Stimulated activated CD8-positive, alpha-beta memory T cell treated with anti-CD3 and anti-CD28 coated beads, Interleukin-7, amount 100 ng/mL, for 24 hours (primary cell): ENCODE results near the gene ITFG1.
"Not testable (repeated sequence)": the region's sequence is repeated elsewhere in the genome, so short reads cannot be mapped to it uniquely, and the experiment has no call there.

ENCODE experiments used
- DNase-seq: peaks from one replicate; pipeline ENCODE4 v3.0.0-alpha.2; 2020; ENCODE audit warnings: low read depth

The ITFG1 gene

DNA sequence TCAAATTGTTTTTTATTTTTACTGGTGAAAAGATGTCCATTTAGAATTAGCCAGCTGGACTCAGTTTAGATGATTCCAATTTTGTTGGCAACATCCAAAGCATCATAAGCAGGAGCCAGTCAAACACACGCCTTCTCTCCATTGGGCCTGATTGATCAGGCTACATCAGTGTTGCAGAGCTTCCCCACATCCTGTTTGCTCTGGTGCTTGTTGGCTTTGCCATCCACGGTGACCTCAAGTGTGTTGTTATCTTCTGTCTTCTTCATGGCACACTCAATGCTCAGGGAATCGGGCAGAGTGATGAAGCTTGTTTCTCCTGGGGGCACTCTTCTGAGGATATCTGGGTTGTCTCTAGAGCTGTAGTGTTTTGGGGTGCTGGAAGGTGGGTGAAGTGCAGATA lies 310.8 kb downstream of the ITFG1 start:
- no peak for DNase-seq

DNA sequence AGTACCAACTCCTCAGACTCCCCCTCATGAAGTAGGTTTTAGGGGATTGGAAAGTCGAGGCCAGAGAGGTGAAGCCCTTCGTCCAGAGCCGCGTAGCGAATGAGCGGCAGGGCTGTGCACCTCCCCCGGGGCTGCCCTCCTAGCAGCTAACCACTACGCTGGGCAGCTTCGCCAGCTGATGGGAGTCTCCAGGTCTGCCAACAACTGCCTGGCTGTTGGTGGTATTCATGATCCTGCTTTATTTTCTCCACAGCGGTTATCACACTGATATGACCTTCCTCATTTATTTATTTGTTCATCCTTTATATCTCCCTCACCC lies 316.3 kb downstream of the ITFG1 start:
- DNase-seq: no peak

DNA sequence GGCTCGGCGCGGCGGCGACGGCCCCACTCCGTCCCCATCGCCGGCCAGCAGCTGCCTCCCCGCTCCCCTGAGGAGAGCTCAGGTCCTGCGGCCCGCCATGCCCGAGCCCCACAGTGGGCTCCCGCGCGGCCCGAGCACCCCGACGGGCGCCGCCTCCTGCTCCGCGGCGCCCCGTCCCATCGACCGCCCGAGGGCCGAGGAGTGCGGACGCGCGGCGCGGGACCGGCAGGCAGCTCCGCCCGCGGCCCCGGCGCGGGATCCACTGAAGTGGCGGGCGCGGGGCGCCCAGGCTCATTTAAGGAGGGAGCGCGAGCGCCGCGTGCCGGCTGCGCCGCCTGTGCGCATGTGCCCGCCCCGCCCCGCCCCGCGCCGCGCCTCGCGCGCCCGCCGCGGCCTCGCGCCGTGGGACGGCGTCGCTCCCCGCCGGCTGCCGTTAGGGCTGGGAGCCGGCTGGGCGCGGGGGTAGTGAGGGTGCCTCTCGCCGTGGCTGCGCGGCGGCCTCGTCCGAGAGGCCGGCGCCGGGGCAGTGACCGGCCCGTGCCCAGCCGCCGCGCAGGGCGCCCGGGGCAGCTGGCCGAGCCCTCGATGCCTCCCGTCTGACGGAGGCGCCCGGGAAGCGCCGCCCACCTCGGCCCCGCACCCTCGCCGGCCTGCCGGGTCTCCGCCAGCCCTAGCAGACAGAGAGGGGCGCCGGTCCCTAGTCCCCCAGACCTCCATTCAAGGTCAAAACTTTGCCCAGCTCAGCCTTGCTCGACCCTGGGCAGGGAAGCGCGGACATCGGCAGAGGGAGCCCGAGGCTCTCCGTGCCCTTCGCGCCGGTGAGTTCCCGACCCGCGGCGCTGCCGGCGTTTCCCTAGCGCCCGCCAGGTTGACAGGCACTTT lies 316.9 kb downstream of the ITFG1 start, which contains the start of gene NETO2:
TSS of gene NETO2 (minus strand) at position 269 of the 882 bp plus-strand sequence. CDS start 333 bp downstream, outside the sequence.
- no peak for DNase-seq

DNA sequence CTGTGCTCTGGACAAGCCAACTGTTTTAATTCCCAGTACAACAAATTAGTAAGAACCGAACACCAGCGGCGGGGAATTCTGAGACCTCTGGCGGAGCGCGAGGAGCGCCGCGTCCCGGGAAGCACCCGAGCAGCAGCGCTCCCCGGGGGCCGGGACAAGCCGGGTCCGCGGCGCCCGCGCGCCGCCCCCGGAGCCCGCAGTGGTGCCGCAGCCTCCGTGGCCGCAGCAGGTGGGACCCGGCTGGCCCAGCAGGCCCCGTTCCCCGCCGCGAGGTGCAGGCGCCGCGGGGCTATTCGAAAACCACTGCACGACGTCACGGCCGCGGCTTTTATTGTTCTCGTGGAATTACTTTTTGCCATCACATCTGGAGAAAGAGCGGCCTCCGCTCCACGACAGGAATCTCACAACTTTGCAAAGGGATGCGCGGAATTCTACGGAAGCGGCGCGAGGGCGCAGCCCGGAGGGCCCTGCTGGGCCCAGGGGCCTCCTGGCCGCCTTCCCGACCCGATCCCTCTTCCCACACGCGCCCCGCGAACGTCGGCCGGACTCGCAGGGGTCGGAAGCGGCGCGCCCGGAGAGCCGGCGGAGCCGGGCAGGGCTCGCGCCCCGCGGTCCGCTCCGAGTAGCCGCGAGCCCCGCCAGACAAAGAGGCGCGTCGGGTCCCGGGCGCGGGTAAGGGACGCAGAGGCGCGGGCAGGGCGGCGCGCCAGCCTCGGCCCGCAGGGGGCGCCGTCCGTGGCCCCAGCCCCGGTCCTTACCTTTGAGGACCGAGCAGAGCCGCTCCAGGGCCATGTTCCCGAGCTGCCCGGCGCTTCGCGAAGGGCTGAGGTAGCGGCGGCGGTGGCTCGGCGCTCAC lies 317.8 kb downstream of the ITFG1 start:
- DNase-seq: no peak

DNA sequence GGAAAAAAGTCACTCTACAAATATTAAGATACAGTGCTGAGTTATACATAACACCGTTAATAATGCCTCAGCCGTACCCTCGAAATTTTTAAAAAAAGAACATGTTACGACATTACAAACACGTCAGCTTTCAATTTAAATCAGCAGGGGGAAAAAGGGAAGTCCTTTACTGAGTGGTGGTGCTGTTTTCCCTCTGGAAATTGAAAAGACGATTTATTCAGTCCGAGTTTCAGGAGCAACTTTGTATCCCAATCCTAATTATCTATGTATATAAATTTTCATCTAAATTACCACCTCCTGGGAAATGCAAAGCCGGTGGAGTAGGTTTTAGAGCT lies 318.4 kb downstream of the ITFG1 start:
- no peak for DNase-seq

DNA sequence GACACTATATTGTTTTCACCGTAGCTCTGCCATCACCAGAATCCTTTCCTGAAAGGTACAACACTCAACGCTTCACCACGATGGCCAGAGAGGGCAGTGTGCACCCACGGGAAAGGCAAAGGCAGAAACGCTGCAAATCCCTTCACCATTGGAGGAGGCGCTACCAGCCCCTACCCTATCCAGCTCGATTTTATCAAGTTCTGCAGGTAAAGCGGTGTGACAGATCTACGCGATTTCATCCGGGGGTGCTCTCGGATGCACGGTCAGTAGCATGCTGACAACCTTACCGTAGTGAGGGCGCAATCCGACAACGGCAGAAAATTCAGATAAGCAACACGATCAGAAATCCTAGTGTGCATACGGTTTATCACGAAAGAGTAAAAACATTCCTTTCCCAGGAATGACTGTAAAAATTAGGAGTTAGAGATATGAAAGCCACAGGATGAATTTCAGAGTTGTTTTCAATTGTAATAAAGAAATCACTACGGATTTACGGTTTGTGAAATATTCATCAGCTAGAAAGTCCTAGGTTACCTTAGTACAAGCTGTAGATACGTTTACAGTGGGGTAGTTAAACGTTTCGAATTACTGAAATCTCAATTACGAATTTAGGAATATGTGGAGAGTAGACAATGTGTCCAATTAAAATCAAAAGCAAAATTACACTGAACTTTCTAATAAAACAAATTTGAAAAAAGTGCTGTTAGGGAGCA lies 318.9 kb downstream of the ITFG1 start:
- peak; percentile 59 for DNase-seq

DNA sequence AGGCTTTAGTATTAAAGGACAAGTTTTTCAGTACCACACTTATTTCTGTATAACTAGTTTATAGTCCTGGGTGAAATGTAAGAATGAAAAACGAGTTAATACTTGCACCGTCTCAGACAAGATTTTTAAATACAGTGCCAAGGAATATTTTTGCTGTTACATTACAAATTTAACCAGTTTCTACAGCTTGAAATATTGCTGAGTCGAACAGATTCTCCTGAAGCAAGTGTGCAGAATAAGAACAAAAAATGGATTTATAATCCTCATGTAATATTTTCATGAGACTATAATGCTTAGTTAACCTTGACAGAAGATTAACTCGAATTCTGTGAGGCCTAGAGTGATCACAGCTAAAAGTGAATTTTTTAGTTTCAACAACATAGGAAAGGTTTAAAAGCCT lies 320.2 kb downstream of the ITFG1 start:
- DNase-seq: no peak

DNA sequence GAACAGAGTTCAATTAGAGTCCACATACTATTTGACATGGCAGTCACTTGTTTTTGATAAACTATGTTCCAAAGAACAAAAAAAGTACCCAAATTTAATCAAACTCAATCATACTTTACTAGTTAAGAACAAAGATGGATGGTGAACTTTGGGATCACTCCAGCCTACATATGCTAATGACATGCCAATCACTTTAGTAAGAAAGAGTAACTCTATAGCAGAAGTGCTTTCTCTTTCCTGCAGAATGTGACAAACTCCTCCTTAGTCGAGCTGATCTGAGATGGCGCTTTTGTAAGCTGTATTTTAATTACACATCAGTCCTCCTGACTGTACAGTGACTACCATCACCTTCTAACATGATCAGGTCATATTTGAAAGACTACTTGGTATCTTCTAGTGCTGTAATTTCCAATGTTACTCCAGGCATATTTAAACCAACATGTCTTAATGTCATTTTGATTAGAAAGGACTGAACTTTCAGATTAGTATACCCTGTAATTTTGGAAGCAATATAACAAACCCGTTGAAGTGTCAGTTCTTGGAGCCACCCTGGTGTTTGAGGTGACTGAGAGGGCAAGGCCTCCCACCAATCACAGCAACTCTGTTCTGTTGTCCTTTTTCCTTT lies 321.2 kb downstream of the ITFG1 start:
- no peak for DNase-seq

DNA sequence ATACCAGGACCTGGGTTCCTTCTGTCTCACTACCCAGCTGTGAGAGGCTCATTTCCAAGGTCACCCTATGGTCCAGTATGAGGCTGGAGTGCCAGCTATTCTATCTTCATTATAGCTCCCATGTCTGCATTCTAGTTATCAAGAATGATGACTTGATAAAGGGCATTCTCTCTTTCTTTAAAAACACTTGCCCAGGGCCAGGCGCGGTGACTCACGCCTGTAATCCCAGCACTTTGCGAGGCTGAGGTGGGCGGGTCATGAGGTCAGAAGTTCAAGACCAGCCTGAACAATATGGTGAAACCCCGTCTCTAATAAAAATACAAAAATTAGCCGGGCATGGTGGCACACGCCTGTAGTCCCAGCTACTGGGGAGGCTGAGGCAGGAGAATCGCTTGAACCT lies 322.9 kb downstream of the ITFG1 start:
- not testable (repeated sequence) for DNase-seq

DNA sequence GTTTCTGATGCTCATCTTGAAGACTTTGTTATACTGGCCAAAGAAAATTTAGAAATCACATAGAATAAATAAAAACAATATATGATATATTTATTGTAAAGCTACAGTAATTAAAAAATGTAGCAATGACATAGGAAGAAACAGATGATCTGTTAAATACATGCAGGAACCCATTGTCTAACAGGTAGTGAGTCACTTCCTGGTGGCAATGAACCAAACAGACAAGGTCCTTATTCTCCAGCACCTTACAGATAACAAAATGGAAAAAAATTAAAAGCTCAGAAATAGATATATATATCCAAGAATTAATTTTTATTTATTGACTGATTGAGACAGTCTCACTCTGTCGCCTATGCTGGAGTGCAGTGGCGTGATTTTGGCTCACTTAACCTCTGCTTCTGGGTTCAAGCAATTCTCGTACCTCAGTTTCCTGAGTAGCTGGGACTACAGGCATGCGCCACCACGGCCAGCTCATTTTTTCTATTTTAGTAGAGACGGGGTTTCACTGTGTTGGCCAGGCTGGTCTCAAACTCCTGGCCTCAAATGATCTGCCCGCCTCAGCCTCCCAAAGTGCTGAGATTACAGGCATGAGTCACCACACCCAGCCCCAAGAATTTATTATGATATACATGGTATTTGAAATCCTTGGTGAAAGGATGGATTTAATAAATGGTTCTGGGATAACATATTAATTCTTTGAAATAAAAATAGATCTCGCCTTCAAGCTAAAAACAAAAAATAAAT lies 324.6 kb downstream of the ITFG1 start:
- DNase-seq: no peak

DNA sequence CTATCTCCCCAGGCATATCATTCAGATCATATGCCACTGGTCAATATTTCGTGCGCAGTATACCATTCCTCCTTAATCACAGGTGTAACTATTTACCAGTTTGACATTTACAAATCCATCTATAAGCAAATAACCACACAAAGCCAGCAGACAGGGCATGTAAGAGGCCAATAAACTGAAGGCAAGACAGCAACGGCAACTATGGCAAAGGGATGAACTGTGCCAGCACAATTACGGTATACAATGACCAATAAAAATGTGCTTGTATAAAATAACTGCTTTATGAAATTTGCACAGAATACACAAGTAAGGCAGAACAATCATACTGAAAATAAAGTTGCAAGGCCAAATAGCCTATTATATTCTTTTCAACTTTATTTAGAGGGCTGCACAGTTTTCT lies 326.3 kb downstream of the ITFG1 start:
- DNase-seq: no peak

DNA sequence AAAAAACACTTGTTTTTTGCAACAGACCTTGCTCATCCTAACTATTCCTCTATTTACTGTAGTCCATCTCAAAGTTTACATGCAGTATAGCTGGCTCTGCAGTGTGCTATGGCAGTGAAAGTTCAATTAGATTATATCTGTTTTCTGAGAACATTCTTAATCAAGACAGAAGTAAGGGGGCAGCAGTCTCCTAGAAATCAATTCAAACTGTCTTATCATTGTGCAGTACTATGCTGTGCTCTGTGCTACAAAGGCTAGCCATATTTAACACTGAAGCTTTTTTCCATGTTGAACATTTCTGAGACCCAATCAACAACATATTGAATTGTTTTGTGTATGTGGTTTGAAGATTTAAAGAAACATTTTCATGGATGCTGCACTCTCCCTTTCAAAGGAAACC lies 328.6 kb downstream of the ITFG1 start:
- DNase-seq: no peak

DNA sequence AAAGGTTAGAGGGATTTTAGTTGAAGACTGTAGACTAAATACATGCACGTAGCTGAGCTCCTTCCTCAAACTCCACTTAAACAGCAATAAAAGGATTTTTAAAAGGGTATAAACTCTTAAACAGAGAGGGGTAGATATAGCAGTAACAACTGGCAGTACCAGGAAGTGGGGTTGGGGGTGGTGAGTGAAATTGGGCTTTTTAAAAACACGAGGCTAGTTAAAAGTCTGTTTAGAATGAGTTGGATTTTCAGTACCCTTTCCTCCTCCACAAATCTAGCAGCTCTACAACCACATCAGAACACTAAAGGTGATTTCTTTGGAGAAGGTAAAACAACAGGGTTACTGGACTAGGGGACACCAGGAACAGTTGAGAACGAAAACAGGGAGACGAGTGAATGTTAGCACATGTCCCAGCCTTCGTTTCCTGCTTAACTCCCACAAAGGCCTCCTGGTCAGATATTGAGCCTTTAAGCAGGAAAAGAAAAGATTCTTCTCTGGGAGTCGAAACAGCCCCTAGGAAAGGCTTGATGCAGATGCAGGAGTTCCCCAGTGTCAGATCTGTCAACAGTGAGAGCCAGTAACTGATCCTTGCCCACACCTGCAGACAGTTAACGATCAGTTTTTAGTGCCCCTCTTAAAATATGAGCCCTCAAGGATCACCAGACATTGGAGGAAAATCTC lies 331.0 kb downstream of the ITFG1 start:
- DNase-seq: no peak

DNA sequence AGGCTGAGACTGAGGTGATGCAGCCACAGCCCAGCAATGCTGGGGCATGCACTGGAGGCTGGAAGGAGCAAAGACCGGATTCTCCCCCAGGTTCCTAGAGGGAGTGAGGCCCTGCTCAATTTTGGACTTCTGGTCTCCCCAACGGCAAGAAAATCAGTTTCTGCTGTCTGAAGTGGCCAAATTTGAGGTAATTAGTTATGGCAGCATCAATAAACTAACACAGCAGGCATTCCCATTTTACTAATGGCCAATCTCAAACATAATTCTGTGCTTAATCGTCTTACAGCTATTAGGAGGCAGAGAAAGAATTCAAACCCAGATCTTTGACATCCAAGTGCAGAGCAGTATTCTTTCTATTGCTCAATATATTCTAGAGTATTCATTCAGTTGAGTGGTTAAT lies 333.3 kb downstream of the ITFG1 start:
- DNase-seq: no peak

DNA sequence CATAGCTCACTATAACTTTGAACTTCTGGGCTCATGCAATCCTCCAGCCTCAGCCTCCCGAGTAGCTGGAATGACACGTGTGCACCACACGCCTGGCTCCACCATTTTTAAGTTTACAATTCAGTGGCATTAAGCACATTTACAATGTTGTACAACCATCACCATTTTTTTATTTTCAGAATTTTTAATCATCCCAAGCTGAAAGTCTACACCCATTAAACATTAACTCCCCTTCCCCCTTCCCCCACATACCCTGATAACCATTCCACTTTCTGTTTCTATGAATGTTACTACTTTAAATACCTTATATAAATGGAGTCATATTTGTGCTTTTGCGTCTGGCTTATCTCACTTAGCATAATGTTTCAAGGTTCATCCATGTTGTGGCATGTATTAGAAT lies 335.1 kb downstream of the ITFG1 start:
- no peak for DNase-seq

DNA sequence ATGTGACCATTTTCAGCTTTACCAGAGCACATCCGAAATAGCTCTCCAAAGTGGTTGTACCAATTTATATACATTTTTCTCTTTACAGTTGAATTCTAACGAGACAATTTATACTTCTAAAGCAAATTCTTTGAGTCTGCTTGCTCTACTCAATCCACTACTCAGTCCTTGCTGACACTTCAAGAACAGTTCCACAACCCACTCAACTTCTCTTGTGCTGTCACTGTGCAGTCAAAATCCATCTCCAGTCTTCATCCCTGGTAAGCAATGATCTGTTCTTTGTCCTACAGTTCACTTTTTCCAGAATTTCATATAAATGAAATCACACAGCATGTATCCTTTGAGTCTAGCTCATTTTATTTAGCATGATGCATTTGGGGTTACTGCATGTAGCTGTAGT lies 347.7 kb downstream of the ITFG1 start:
- no peak for DNase-seq

DNA sequence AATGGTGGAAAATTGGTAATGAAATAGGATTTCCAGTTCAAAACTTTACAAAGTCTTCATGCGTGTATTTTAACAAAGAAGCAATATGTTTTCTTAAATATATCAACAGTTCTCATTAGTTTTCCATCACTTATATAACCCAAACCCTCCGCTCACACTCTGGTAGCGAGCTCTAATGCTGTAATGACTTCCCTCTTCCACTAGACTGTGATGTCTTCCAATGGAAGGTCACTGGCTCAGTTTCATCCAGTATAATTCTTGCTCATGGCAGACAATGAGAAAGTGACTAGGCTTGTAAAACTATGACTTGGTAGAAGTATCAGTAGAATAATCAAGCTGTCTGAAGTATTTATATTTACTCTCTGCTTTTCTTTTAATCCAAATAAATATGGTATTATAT lies 349.9 kb downstream of the ITFG1 start:
- no peak for DNase-seq

DNA sequence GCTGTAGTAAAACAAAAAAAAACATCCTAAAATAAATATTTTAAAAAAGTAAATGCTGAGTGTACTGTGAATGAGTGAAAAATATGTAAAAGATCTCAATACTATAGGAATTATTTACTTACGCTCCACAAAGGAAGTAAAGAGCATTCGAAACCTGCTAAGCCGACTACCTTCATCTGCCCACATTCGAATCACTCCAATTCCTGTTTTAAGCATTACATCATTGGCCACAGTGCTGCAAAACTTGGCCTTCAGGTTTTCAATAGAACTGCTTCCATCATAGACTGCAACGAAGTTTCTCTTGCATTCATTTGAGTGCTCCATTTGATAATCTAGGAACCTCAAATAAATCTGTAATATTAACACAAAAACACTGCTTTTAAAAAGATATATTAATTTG lies 351.5 kb downstream of the ITFG1 start:
- no peak for DNase-seq
